Measurements from ENCODE around the gene SSUH2.
"Not testable (repeated sequence)": the region's sequence is repeated elsewhere in the genome, so short reads cannot be mapped to it uniquely, and the experiment has no call there.

- TF ChIP-seq POLR2A, CTCF, EP300 (IDR thresholded peaks at IDR 0.05): not testable (repeated sequence)
Observed at GRCh38 chr3:8654572-8655329, 10.2 kb upstream of the SSUH2 start.

Measured in suprapubic skin (tissue), 3 donors.